NT2/D1 (cell line): ENCODE results near the gene NDE1.

ENCODE experiments used
- DNase-seq: peaks from one replicate; pipeline ENCODE4 v3.0.0-alpha.2; 2011; ENCODE audit warnings: low read depth, low spot score
- H3K27me3 ChIP-seq: 2 replicates; pipeline ENCODE4 v1.6.0; 2011; ENCODE audit warnings: mild to moderate bottlenecking; ENCODE audit not compliant: insufficient read length, insufficient read depth
- H3K36me3 ChIP-seq: 2 replicates; pipeline ENCODE4 v1.6.1; 2011; ENCODE audit warnings: mild to moderate bottlenecking, low read length, mixed read lengths; ENCODE audit not compliant: insufficient read depth, insufficient read length
- H3K4me1 ChIP-seq: 2 replicates; pipeline ENCODE4 v1.5.1; 2011; ENCODE audit not compliant: insufficient read depth, insufficient read length
- H3K4me3 ChIP-seq: 2 replicates; pipeline ENCODE4 v1.5.1; 2011; ENCODE audit warnings: low read depth; ENCODE audit not compliant: insufficient read length
- H3K9ac ChIP-seq: 2 replicates; pipeline ENCODE4 v1.6.0; 2011; ENCODE audit warnings: low read depth; ENCODE audit not compliant: insufficient read length
- H3K9me3 ChIP-seq: 2 replicates; pipeline ENCODE4 v1.5.1; 2011; ENCODE audit warnings: mild to moderate bottlenecking, low read length; ENCODE audit not compliant: insufficient read depth
- SUZ12 ChIP-seq: IDR thresholded peaks from 2 replicates; pipeline ENCODE4 v1.6.1; 2011; ENCODE audit not compliant: insufficient read length, insufficient read depth; ENCODE audit errors: extremely low read depth
- YY1 ChIP-seq: IDR thresholded peaks from 2 replicates; pipeline ENCODE4 v1.6.1; 2011; ENCODE audit not compliant: insufficient read length, insufficient read depth
- ZNF274 ChIP-seq: IDR thresholded peaks from 2 replicates; pipeline ENCODE4 v1.6.1; 2011; ENCODE audit warnings: mild to moderate bottlenecking, low read depth, low read length

Gene NDE1

GRCh38 chr16:15707332-15707731 lies 57.3 kb downstream of the NDE1 start:
- no peak for DNase-seq
- Histone ChIP-seq H3K4me1 (peaks cover 3% of the 10 kb centered on the region), H3K4me3 (no peak overlapping the region), H3K27me3 (no peaks in the 10 kb centered on the region), H3K9me3 (no peaks in the 10 kb centered on the region), H3K36me3 (peaks cover 22% of the 10 kb centered on the region), H3K9ac (no peak overlapping the region)
- TF ChIP-seq ZNF274 (no peak), YY1 (no peak), SUZ12 (no peak)

GRCh38 chr16:15708096-15708495 lies 58.1 kb downstream of the NDE1 start:
- H3K9me3 ChIP-seq, result no peaks in the 10 kb centered on the region
- TF ChIP-seq ZNF274, result no peak
- TF ChIP-seq SUZ12, result no peak
- TF ChIP-seq YY1, result no peak

GRCh38 chr16:15708997-15709396 lies 59.0 kb downstream of the NDE1 start:
- peaks cover 2% of the 10 kb centered on the region for H3K4me1 ChIP-seq
- no peak overlapping the region for H3K4me3 ChIP-seq
- H3K9ac ChIP-seq, result no peak overlapping the region
- H3K36me3 ChIP-seq, result peaks cover 22% of the 10 kb centered on the region
- TF ChIP-seq SUZ12 (no peak), ZNF274 (no peak), YY1 (no peak)
- DNase-seq, result no peak
- H3K9me3 ChIP-seq, result no peaks in the 10 kb centered on the region
- no peaks in the 10 kb centered on the region for H3K27me3 ChIP-seq

More at GRCh38 chr16:15708096-15708495, 58.1 kb downstream of the NDE1 start:
- Histone ChIP-seq H3K9ac (no peak overlapping the region), H3K36me3 (peaks cover 22% of the 10 kb centered on the region), H3K27me3 (no peaks in the 10 kb centered on the region), H3K4me1 (peaks cover 2% of the 10 kb centered on the region), H3K4me3 (no peak overlapping the region)
- no peak for DNase-seq

GRCh38 chr16:15714393-15715172 lies 64.5 kb downstream of the NDE1 start:
- Histone ChIP-seq H3K9me3 (no peaks in the 10 kb centered on the region), H3K4me3 (no peak overlapping the region), H3K9ac (no peak overlapping the region), H3K4me1 (peaks cover 2% of the 10 kb centered on the region), H3K36me3 (peaks cover 17% of the 10 kb centered on the region), H3K27me3 (no peaks in the 10 kb centered on the region)
- TF ChIP-seq YY1, result no peak
- TF ChIP-seq SUZ12, result no peak
- no peak for TF ChIP-seq ZNF274
- DNase-seq, result no peak

- H3K4me3 ChIP-seq, result no peak overlapping the region
- no peak for DNase-seq
- H3K27me3 ChIP-seq, result no peaks in the 10 kb centered on the region
Observed at GRCh38 chr16:15715221-15715620, 65.2 kb downstream of the NDE1 start.

DNA sequence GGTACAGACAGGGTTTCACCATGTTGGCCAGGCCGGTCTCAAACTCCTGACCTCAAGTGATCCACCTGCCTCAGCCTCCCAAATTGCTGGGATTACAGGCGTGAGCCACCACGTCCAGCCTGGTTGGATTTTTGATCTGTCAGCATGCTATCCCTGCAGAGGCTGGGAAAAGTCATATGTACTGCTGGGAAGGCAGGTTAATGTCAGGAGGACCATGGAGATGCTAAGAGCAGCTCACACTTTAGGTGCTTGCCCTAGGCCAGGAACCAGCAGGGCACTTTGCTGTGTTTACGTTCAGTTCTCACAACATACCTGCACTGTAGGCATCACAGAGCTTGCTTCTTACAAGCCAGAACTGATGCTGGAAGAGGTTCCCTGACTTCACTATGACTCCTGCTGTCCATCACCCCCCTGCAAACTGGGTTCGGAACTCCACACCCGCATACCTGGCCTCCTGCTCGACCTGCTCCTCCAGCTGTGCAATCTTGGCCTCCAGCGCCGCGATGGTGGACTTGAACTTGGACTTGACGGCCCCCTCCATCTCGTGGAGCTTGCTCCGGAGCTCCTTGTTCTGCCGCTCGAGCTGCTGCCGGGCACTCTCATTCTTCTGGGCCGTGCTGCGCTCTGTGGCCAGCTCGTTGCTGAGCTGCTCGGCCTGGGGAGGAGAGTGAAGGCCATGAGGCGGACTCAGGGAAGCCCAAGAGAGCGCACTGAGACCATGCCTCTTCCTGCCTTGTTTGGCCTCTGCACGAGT lies 66.8 kb downstream of the NDE1 start:
- Histone ChIP-seq H3K9me3 (no peaks in the 10 kb centered on the region), H3K36me3 (peaks cover 14% of the 10 kb centered on the region), H3K4me1 (peaks cover 2% of the 10 kb centered on the region), H3K27me3 (no peaks in the 10 kb centered on the region), H3K4me3 (no peak overlapping the region), H3K9ac (no peak overlapping the region)
- TF ChIP-seq YY1 (no peak), ZNF274 (no peak), SUZ12 (no peak)
- no peak for DNase-seq

More at GRCh38 chr16:15715221-15715620, 65.2 kb downstream of the NDE1 start:
- Histone ChIP-seq H3K4me1 (peaks cover 2% of the 10 kb centered on the region), H3K36me3 (peaks cover 14% of the 10 kb centered on the region), H3K9me3 (no peaks in the 10 kb centered on the region), H3K9ac (no peak overlapping the region)
- TF ChIP-seq SUZ12, result no peak
- no peak for TF ChIP-seq ZNF274
- no peak for TF ChIP-seq YY1

DNA sequence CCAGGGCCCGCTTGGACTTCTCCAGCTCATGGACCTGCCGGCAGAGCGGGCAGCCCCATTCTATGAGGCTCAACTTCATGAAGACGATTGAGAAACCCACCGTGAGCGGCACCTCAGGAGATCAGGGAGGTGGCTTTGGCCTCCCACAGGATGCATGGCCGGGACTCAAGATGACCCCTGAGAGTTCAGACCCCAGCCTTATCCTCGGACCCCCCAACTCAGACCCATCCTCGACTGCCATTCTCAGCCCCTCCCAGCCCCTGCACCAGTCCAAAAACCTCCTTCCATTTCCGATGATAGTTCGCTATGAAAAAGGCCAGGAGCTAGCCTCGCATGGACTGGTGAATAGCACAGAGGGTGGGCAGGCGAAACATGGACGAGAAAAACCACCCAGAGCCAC lies 71.0 kb downstream of the NDE1 start:
- Histone ChIP-seq H3K27me3 (no peaks in the 10 kb centered on the region), H3K4me3 (no peak overlapping the region), H3K4me1 (no peaks in the 10 kb centered on the region), H3K9ac (no peak overlapping the region), H3K9me3 (no peaks in the 10 kb centered on the region), H3K36me3 (peaks cover 26% of the 10 kb centered on the region)
- no peak for DNase-seq
- TF ChIP-seq YY1, result no peak
- TF ChIP-seq SUZ12, result no peak
- no peak for TF ChIP-seq ZNF274
